ENCODE results near the gene RPS8. TPM values are rescaled to one million over a fixed set of nuclear protein-coding genes. Genes with fewer than 3 reads are reported as not detected.
A peak's percentile ranks its signal among the peaks of the same experiment; 100 is the strongest.
"Not testable (repeated sequence)": the region's sequence is repeated elsewhere in the genome, so short reads cannot be mapped to it uniquely, and the experiment has no call there.

The RPS8 gene
- total RNA-seq, 2 experiments from 2014 or later = 3,394 to 3,436 TPM

- peaks cover 41% of the 10 kb centered on the region for H3K36me3 Mint-ChIP-seq (ENCODE audit: low read depth)
- peaks cover 95% of the 10 kb centered on the region for H3K4me1 ChIP-seq (ENCODE audit: insufficient read depth, low read length)
- no peak for ATAC-seq (ENCODE audit: poor library complexity)
- peaks cover 17% of the 10 kb centered on the region for H3K36me3 ChIP-seq (ENCODE audit: insufficient read depth, low read length)
- intact Hi-C loops (cut with DNase I, micrococcal nuclease) = no loop called here
- ChIA-PET CTCF (interaction anchor here (1.0 to 6.5 kb wide), 5 partner anchors 10 to 81 kb away, joined by 3 to 57 read pairs (median 7); partner anchors contain the start of gene PLK3), POLR2A (interaction anchor here (1.4 to 16.3 kb wide), 13 partner anchors 9 to 690 kb away, joined by 3 to 599 read pairs (median 17); partner anchors contain the start of genes BEST4, CCDC163, EIF2B3 and HECTD3)
- peaks cover 4% of the 10 kb centered on the region for H3K27me3 Mint-ChIP-seq
- peak overlapping the region; percentile 4 for H3K4me3 ChIP-seq (ENCODE audit: low read length)
- H3K27me3 ChIP-seq (ENCODE audit: control insufficient read depth in 1 of 2, insufficient read depth in 2 of 2, low read length in 2 of 2) = no peaks in the 10 kb centered on the region
- peak overlapping the region; percentile 83 for H3K4me3 Mint-ChIP-seq
- H3K9me3 ChIP-seq (ENCODE audit: control insufficient read depth in 1 of 2, insufficient read depth in 1 of 2, low read length in 2 of 2) = peaks cover 0 to 4% of the 10 kb centered on the region in 2 experiments
- peaks cover 74% of the 10 kb centered on the region for H3K4me1 Mint-ChIP-seq (ENCODE audit: low read depth)
- peak overlapping the region; percentile 99 to 100 for H3K27ac ChIP-seq (ENCODE audit: low read depth in 1 of 2, low read length in 2 of 2)
- no peak for TF ChIP-seq CTCF (IDR thresholded peaks at IDR 0.05)
- H3K27ac Mint-ChIP-seq = peak overlapping the region; percentile 99
- peak in 6 of 14 experiments; percentile 23 to 70 (median 50) for DNase-seq
- H3K9me3 Mint-ChIP-seq = no peaks in the 10 kb centered on the region
Observed at GRCh38 chr1:44810101-44810761, 34.9 kb downstream of the RPS8 start.

DNA sequence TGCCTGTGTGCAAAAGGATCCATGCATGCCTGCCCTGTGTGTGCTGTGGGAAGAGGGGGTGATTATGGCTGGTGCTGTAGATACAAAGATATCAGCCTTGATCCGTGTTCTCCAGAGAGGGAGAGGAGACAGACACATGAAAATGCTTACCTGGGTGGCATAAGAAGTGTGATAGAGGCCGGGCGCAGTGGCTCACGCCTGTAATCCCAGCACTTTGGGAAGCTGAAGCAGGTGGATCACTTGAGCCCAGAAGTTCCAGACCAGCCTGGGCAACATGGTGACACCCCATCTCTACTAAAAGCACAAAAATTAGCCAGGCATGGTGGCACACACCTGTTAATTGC is 35.4 kb downstream of the RPS8 start:
- intact Hi-C loops (cut with DNase I, micrococcal nuclease); H3K9me3 ChIP-seq (ENCODE audit: control insufficient read depth in 1 of 2, insufficient read depth in 1 of 2, low read length in 2 of 2); ATAC-seq (ENCODE audit: poor library complexity); H3K27me3 Mint-ChIP-seq; H3K27me3 ChIP-seq (ENCODE audit: control insufficient read depth in 1 of 2, insufficient read depth in 2 of 2, low read length in 2 of 2); DNase-seq; H3K9me3 Mint-ChIP-seq; H3K4me3 ChIP-seq (ENCODE audit: low read length): not testable (repeated sequence)
- peak overlapping the region; percentile 99 to 100 for H3K27ac ChIP-seq (ENCODE audit: low read depth in 1 of 2, low read length in 2 of 2)
- H3K27ac Mint-ChIP-seq = peak overlapping the region; percentile 99
- H3K36me3 ChIP-seq (ENCODE audit: insufficient read depth, low read length) = peaks cover 12% of the 10 kb centered on the region
- peak overlapping the region; percentile 83 for H3K4me3 Mint-ChIP-seq
- H3K4me1 ChIP-seq (ENCODE audit: insufficient read depth, low read length) = peaks cover 90% of the 10 kb centered on the region
- peaks cover 36% of the 10 kb centered on the region for H3K36me3 Mint-ChIP-seq (ENCODE audit: low read depth)
- CTCF ChIA-PET = interaction anchor here (0.6 to 6.5 kb wide), 3 partner anchors 9 to 99 kb away, joined by 3 to 57 read pairs (median 36); partner anchors contain the start of gene PLK3
- peaks cover 75% of the 10 kb centered on the region for H3K4me1 Mint-ChIP-seq (ENCODE audit: low read depth)
- POLR2A ChIA-PET = interaction anchor here (0.9 to 16.3 kb wide), 4 partner anchors 10 to 88 kb away, joined by 3 to 599 read pairs (median 245); partner anchors contain the start of genes BEST4 and PLK3

GRCh38 chr1:44811234-44811633 is 35.9 kb downstream of the RPS8 start:
- TF ChIP-seq CTCF (IDR thresholded peaks at IDR 0.05) = no peak
- Mint-ChIP-seq H3K27me3 (peaks cover 4% of the 10 kb centered on the region), H3K27ac (peak overlapping the region; percentile 99), H3K4me1 (ENCODE audit: low read depth) (peaks cover 75% of the 10 kb centered on the region), H3K9me3 (no peaks in the 10 kb centered on the region), H3K4me3 (peak overlapping the region; percentile 83), H3K36me3 (ENCODE audit: low read depth) (peaks cover 35% of the 10 kb centered on the region)
- Histone ChIP-seq H3K4me3 (ENCODE audit: low read length) (no peak overlapping the region), H3K4me1 (ENCODE audit: insufficient read depth, low read length) (peaks cover 86% of the 10 kb centered on the region), H3K9me3 (ENCODE audit: control insufficient read depth in 1 of 2, insufficient read depth in 1 of 2, low read length in 2 of 2) (no peaks in the 10 kb centered on the region), H3K27me3 (ENCODE audit: control insufficient read depth in 1 of 2, insufficient read depth in 2 of 2, low read length in 2 of 2) (no peaks in the 10 kb centered on the region), H3K36me3 (ENCODE audit: insufficient read depth, low read length) (peaks cover 10% of the 10 kb centered on the region), H3K27ac (ENCODE audit: low read depth in 1 of 2, low read length in 2 of 2) (peak overlapping the region; percentile 99 to 100)
- DNase-seq = peak in 1 of 14 experiments; percentile 2
- POLR2A ChIA-PET = interaction anchor here (0.9 to 16.3 kb wide), 3 partner anchors 10 to 23 kb away, joined by 3 to 599 read pairs (median 425); partner anchors contain the start of genes BEST4 and PLK3
- CTCF ChIA-PET = interaction anchor here (0.6 to 6.5 kb wide), 3 partner anchors 9 to 99 kb away, joined by 3 to 57 read pairs (median 36); partner anchors contain the start of gene PLK3
- ATAC-seq (ENCODE audit: poor library complexity) = no peak
- intact Hi-C loops (cut with DNase I, micrococcal nuclease) = no loop called here

Measured in CD4-positive, alpha-beta T cell (primary cell).